GM13977 (cell line): Measurements from ENCODE around the gene TRIM60.
"Not testable (repeated sequence)": the region's sequence is repeated elsewhere in the genome, so short reads cannot be mapped to it uniquely, and the experiment has no call there.

Source experiments
- DNase-seq: peaks from one replicate; pipeline ENCODE4 v3.0.0; 2012; ENCODE audit warnings: low spot score
- CTCF ChIP-seq: IDR thresholded peaks from 2 replicates; pipeline ENCODE4 v1.5.1; 2012; ENCODE audit warnings: mild to moderate bottlenecking, control low read depth; ENCODE audit not compliant: insufficient read depth; ENCODE audit errors: extremely low read depth, missing control alignments
- in situ Hi-C: fragments of 300-500 bp; cut with MboI; formaldehyde crosslinking; loops from one replicate; pipeline ENCODE4 v1.12.0; 2022; ENCODE audit warnings: low sequenced_read_pairs, low pct_unique_long_range_greater_than_20kb, mixed read lengths, inconsistent platforms; ENCODE audit not compliant: unreplicated experiment

Gene TRIM60

GRCh38 chr4:165011403-165011802 lies 20.4 kb upstream of the TRIM60 start:
- in situ Hi-C loops, result no loop called here
- no peak for DNase-seq

DNA sequence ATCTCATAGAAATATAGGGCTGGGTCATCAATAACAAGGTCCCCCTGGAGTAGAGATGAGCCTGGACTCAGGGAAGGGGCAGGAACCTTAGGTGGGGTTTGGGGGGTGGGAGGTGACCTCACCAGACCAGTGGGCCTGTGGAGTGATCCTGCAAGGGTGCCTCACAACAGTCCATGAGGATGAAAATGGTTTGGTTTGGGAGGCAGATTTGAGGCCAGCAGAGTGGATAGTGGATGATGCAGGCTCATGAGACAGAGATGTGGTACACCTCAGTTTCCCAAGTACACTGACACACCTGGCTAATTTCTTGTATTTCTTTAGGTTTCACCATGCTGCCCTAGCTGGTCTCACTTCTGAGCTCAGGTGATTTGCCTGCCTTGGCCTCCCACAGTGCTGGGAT lies 18.1 kb upstream of the TRIM60 start:
- DNase-seq, result no peak
- no peak for TF ChIP-seq CTCF
- in situ Hi-C loops, result no loop called here

More at GRCh38 chr4:165011403-165011802, 20.4 kb upstream of the TRIM60 start:
- no peak for TF ChIP-seq CTCF

- in situ Hi-C loops, result no loop called here
- no peak for DNase-seq
- TF ChIP-seq CTCF, result peak; percentile 22
Measured at GRCh38 chr4:165016971-165017370, 14.8 kb upstream of the TRIM60 start.

DNA sequence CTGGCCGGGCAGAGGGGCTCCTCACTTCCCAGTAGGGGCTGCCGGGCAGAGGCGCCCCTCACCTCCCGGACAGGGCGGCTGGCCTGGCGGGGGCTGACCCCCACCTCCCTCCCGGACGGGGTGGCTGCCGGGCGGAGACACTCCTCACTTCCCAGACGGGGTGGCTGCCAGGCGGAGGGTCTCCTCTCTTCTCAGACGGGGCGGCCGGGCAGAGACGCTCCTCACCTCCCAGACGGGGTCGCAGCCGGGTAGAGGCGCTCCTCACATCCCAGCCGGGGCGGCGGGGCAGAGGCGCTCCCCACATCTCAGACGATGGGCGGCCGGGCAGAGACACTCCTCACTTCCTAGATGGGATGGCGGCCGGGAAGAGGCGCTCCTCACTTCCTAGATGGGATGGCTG lies 11.8 kb upstream of the TRIM60 start:
- DNase-seq, in situ Hi-C loops: not testable (repeated sequence)

DNA sequence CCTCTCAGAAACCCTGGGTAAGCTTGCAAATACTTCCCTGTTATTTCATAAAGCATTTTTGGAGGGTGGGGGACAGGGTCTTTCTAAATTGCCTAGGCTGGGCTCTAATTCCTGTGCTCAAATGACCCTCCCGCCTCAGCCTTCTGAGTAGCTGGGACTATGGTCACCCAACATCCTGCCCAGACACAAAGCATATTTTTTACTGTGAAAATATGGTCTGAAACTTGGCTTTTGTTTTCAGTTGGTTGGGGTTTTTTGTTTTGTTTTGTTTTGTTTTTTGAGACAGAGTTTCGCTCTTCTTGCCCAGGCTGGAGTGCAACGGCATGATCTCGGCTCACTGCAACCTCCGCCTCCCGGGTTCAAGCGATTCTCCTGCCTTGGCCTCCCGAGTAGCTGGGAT lies 6.0 kb upstream of the TRIM60 start:
- in situ Hi-C loops, DNase-seq: not testable (repeated sequence)

DNA sequence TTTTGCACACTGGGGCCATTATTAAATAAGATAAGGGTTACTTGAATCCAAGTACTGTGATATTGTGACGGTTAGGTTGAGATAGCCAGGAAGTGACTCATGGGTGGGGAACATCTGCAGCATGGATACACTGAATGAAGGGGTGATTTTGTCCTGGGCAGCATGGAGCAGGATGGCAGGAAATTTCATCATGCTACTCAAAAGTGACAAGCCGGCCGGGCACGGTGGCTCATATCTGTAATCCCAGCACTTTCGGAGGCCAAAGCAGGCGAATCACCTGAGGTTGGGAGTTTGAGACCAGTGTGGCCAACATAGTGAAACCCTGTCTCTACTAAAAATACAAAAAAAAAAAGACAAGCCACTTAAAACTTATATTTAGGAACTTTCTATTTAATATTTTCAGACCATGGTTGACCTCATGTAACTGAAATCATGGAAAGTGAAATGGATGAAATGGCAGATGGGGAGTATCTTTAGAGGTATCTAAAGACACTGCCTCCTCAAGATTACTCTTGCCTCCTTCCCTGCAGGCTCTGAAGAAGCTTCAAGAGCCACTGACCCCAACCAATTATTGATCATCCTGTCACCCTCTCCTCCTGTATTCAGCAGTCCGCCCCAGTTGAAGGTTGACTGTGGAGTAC lies 3.9 kb upstream of the TRIM60 start:
- in situ Hi-C loops, result no loop called here
- no peak for DNase-seq
- no peak for TF ChIP-seq CTCF

GRCh38 chr4:165048170-165048569 lies 16.4 kb downstream of the TRIM60 start:
- no peak for TF ChIP-seq CTCF
- in situ Hi-C loops, result no loop called here
- DNase-seq, result no peak

DNA sequence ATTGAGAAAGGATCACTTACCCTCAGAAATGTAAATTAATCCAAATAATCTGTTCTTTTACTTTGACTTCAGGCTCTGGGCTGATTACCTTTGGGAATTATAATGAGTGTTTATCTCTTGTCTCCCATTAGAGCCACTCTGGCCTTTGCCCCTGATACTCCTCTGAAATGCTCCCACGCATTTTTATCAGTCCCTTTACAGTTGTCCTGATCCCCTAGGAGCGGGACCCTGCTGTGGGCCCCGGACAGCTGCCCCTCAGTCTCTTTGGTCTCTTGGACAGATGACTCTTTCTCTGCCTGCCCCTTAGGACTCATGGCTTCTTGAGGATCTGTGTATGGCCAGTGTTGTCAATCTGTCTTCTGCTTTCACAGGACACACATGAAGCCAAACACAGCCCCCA lies 20.8 kb downstream of the TRIM60 start:
- DNase-seq, result no peak
- no peak for TF ChIP-seq CTCF
- in situ Hi-C loops, result no loop called here
